Mesenchymal stem cell (in vitro differentiated cells and primary cell): Measurements from ENCODE around the gene OR1F1.
"Not testable (repeated sequence)": the region's sequence is repeated elsewhere in the genome, so short reads cannot be mapped to it uniquely, and the experiment has no call there.

ENCODE experiments used
- DNase-seq: peaks from one replicate; pipeline ENCODE4 v3.0.0-alpha.2; 2013
- H2AFZ ChIP-seq: one replicate; pipeline ENCODE4 v1.6.1; 2013; ENCODE audit warnings: low read depth, mild to moderate bottlenecking, control low read depth, inconsistent platforms, low read length, moderate library complexity
- H2AK5ac ChIP-seq: 2 replicates; pipeline ENCODE4 v1.6.1; 2013; ENCODE audit warnings: low read length, moderate library complexity, mild to moderate bottlenecking, inconsistent platforms; ENCODE audit not compliant: severe bottlenecking
- H2BK120ac ChIP-seq: one replicate; pipeline ENCODE4 v1.6.1; 2013; ENCODE audit warnings: low read depth, mild to moderate bottlenecking, inconsistent platforms, low read length, moderate library complexity
- H2BK12ac ChIP-seq, 2 experiments: one replicate each; pipeline ENCODE4 v1.6.1; 2013; ENCODE audit warnings: inconsistent platforms in 2 of 2, low read length in 2 of 2, mild to moderate bottlenecking in 2 of 2, moderate library complexity in 2 of 2, control low read depth in 1 of 2
- H2BK15ac ChIP-seq: one replicate; pipeline ENCODE4 v1.6.1; 2013; ENCODE audit warnings: mild to moderate bottlenecking, low read depth, inconsistent platforms; ENCODE audit not compliant: poor library complexity, severe bottlenecking
- H2BK5ac ChIP-seq: 2 replicates; pipeline ENCODE4 v1.6.1; 2013; ENCODE audit warnings: low read depth, mild to moderate bottlenecking, low read length, control low read depth, inconsistent platforms; ENCODE audit not compliant: poor library complexity, severe bottlenecking
- H3K14ac ChIP-seq, 2 experiments: one replicate each; pipeline ENCODE4 v1.6.1; 2013; ENCODE audit warnings: inconsistent platforms in 2 of 2, low read length in 2 of 2, control low read depth in 1 of 2, mild to moderate bottlenecking in 1 of 2, moderate library complexity in 1 of 2
- H3K18ac ChIP-seq, 2 experiments: one replicate each; pipeline ENCODE4 v1.6.1; 2013; ENCODE audit warnings: inconsistent platforms in 2 of 2, low read length in 2 of 2, control low read depth in 1 of 2, low read depth in 1 of 2, mild to moderate bottlenecking in 1 of 2
- H3K23ac ChIP-seq, 2 experiments: one replicate each; pipeline ENCODE4 v1.6.1; 2013; ENCODE audit warnings: inconsistent platforms in 2 of 2, low read length in 2 of 2, mild to moderate bottlenecking in 2 of 2, moderate library complexity in 2 of 2, control low read depth in 1 of 2
- H3K27ac ChIP-seq: 2 replicates; pipeline ENCODE4 v1.5.1; 2013; ENCODE audit warnings: mild to moderate bottlenecking, moderate library complexity, low read length, control low read depth, inconsistent platforms; ENCODE audit not compliant: poor library complexity, severe bottlenecking
- H3K27me3 ChIP-seq, 2 experiments: 2 replicates each; pipeline versions ENCODE4 v1.6.1 to v1.7.0; 2013; ENCODE audit warnings: low read length in 2 of 2, mild to moderate bottlenecking in 2 of 2, moderate library complexity in 2 of 2, control low read depth in 1 of 2, inconsistent platforms in 1 of 2; ENCODE audit not compliant: control insufficient read depth in 1 of 2, insufficient read depth in 1 of 2
- H3K36me3 ChIP-seq, 2 experiments: 2 replicates each; pipeline versions ENCODE4 v1.6.1 to v1.7.0; 2013; ENCODE audit warnings: low read length in 2 of 2, control low read depth in 1 of 2, inconsistent platforms in 1 of 2, low read depth in 1 of 2, mild to moderate bottlenecking in 1 of 2; ENCODE audit not compliant: insufficient read depth in 2 of 2, control insufficient read depth in 1 of 2
- H3K4ac ChIP-seq, 2 experiments: one replicate each; pipeline ENCODE4 v1.6.1; 2013; ENCODE audit warnings: inconsistent platforms in 2 of 2, low read length in 2 of 2, mild to moderate bottlenecking in 2 of 2, moderate library complexity in 2 of 2, control low read depth in 1 of 2, low read depth in 1 of 2
- H3K4me1 ChIP-seq: 2 replicates; pipeline ENCODE4 v1.6.1; 2013; ENCODE audit warnings: low read depth, low read length, control low read depth; ENCODE audit not compliant: control insufficient read depth, insufficient read depth
- H3K4me2 ChIP-seq: 2 replicates; pipeline ENCODE4 v1.6.1; 2013; ENCODE audit warnings: low read length, mild to moderate bottlenecking, inconsistent platforms; ENCODE audit not compliant: poor library complexity, severe bottlenecking
- H3K4me3 ChIP-seq, 2 experiments: 2 replicates each; pipeline versions ENCODE4 v1.5.1 to v1.7.0; 2013; ENCODE audit warnings: low read length in 2 of 2, mild to moderate bottlenecking in 2 of 2, control low read depth in 1 of 2, low read depth in 1 of 2; ENCODE audit not compliant: insufficient read depth in 1 of 2
- H3K79me1 ChIP-seq: replicated peaks from 2 replicates; pipeline ENCODE4 v1.6.1; 2013; ENCODE audit warnings: mild to moderate bottlenecking, control low read depth, low read length, inconsistent platforms; ENCODE audit not compliant: poor library complexity, severe bottlenecking
- H3K9ac ChIP-seq: 2 replicates; pipeline ENCODE4 v1.7.0; 2013; ENCODE audit warnings: mild to moderate bottlenecking, low read length, moderate library complexity
- H3K9me3 ChIP-seq: 2 replicates; pipeline ENCODE4 v1.7.0; 2013; ENCODE audit warnings: mild to moderate bottlenecking, low read length; ENCODE audit not compliant: control insufficient read depth
- H4K8ac ChIP-seq: one replicate; pipeline ENCODE4 v1.6.1; 2013; ENCODE audit warnings: inconsistent platforms, mild to moderate bottlenecking, low read length, moderate library complexity
- H4K91ac ChIP-seq: one replicate; pipeline ENCODE4 v1.6.1; 2013; ENCODE audit warnings: mild to moderate bottlenecking, low read length, inconsistent platforms
- whole genome bisulfite sequencing: methylation state at CpG from one replicate; pipeline ENCODE4 v1.1.7; 2013; ENCODE audit warnings: mixed read lengths; 5-methylcytosine and 5-hydroxymethylcytosine counted together

Gene OR1F1

GRCh38 chr16:3195975-3196374 is 8.0 kb downstream of the OR1F1 start:
- Histone ChIP-seq H2BK15ac (no peak overlapping the region), H3K4ac (no peak overlapping the region), H2AFZ (no peak overlapping the region), H3K27ac (no peak overlapping the region), H2BK120ac (no peak overlapping the region), H2AK5ac (no peak overlapping the region), H2BK12ac (no peak overlapping the region), H3K9ac (no peak overlapping the region), H4K8ac (no peak overlapping the region), H3K18ac (no peak overlapping the region), H3K27me3 (peaks cover 13 to 44% of the 10 kb centered on the region in 2 experiments), H4K91ac (no peak overlapping the region), H3K36me3 (no peaks in the 10 kb centered on the region), H3K79me1 (no peaks in the 10 kb centered on the region), H2BK5ac (no peak overlapping the region), H3K4me3 (no peak overlapping the region), H3K4me1 (peaks cover 5% of the 10 kb centered on the region), H3K14ac (no peak overlapping the region), H3K9me3 (peaks cover 7% of the 10 kb centered on the region), H3K23ac (no peak overlapping the region), H3K4me2 (no peak overlapping the region)
- WGBS = 58% methylated on average over 8 of the region's 10 CpGs
- DNase-seq = no peak

DNA sequence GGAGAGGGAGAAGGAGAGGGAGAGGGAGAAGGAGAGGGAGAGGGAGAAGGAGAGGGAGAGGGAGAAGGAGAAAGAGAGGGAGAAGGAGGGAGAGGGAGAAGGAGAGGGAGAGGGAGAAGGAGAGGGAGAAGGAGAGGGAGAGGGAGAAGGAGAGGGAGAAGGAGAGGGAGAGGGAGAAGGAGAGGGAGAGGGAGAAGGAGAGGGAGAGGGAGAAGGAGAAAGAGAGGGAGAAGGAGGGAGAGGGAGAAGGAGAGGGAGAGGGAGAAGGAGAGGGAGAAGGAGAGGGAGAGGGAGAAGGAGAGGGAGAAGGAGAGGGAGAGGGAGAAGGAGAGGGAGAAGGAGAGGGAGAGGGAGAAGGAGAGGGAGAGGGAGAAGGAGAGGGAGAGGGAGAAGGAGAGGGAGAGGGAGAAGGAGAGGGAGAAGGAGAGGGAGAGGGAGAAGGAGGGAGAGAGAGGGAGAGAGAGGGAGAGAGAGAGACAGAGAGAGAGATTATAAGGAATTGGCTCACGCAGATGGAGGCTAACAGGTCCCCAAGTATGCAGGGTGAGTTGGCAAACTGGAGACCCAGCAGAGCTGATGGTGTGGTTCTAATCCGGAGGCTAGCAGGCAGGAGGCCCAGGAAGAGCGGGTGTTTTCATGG is 9.8 kb downstream of the OR1F1 start:
- not testable (repeated sequence) for H2BK120ac ChIP-seq, H3K79me1 ChIP-seq, H2BK15ac ChIP-seq, H3K14ac ChIP-seq, H2AK5ac ChIP-seq, H2BK12ac ChIP-seq, H3K4me1 ChIP-seq, H2BK5ac ChIP-seq, H3K27ac ChIP-seq, H2AFZ ChIP-seq, H3K9ac ChIP-seq, H3K4me3 ChIP-seq, H3K36me3 ChIP-seq, H4K8ac ChIP-seq, H4K91ac ChIP-seq, H3K18ac ChIP-seq, H3K4me2 ChIP-seq, H3K23ac ChIP-seq, H3K9me3 ChIP-seq, H3K4ac ChIP-seq, DNase-seq
- WGBS = 76% methylated on average over 3 of the region's 3 CpGs
- H3K27me3 ChIP-seq = peaks cover 13 to 33% of the 10 kb centered on the region in 2 experiments

DNA sequence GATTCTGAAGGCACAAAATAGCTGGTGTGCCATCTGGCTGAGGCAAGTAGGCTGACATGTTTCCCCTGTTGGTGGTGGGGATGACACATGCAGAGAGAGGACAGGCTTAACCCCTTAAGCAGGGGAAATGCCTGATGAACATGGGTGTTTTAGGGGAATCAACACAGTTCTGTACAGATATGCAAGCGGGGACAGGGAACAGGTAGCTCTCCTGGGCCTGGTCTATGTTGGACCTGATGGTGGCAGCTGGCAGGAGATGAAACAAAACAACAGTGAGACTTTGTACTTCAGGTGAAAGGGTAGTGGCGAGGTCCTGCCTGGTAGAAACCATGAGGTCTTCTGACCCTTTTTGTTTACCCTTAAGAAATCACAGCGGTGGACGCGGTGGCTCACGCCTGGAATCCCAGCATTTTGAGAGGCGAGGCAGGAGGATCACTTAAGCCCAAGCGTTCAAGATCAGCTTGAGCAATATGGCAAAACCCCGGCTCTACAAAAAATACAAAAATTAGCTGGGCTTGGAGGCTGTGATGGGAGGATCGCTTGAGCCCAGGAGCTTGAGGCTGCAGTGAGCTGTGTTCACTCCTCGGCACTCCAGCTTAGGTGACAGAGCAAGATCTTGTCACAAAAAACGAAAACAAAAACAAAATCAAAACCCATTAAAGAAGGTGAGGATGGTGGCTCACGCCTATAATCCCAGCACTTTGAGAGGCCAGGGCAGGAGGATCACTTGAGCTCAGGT is 10.5 kb downstream of the OR1F1 start:
- Histone ChIP-seq H3K14ac (no peak overlapping the region), H2BK12ac (no peak overlapping the region), H2BK15ac (no peak overlapping the region), H2AFZ (no peak overlapping the region), H3K27me3 (peaks cover 13 to 26% of the 10 kb centered on the region in 2 experiments), H3K9ac (no peak overlapping the region), H3K27ac (no peak overlapping the region), H4K91ac (no peak overlapping the region), H4K8ac (no peak overlapping the region), H3K4me2 (no peak overlapping the region), H3K4ac (no peak overlapping the region), H3K36me3 (no peaks in the 10 kb centered on the region), H3K23ac (no peak overlapping the region), H3K79me1 (no peaks in the 10 kb centered on the region), H3K4me1 (no peaks in the 10 kb centered on the region), H3K9me3 (peaks cover 8% of the 10 kb centered on the region), H2BK120ac (no peak overlapping the region), H3K18ac (no peak overlapping the region), H2AK5ac (no peak overlapping the region), H2BK5ac (no peak overlapping the region), H3K4me3 (no peak overlapping the region)
- 84% methylated on average over 12 of the region's 13 CpGs for WGBS
- no peak for DNase-seq

DNA sequence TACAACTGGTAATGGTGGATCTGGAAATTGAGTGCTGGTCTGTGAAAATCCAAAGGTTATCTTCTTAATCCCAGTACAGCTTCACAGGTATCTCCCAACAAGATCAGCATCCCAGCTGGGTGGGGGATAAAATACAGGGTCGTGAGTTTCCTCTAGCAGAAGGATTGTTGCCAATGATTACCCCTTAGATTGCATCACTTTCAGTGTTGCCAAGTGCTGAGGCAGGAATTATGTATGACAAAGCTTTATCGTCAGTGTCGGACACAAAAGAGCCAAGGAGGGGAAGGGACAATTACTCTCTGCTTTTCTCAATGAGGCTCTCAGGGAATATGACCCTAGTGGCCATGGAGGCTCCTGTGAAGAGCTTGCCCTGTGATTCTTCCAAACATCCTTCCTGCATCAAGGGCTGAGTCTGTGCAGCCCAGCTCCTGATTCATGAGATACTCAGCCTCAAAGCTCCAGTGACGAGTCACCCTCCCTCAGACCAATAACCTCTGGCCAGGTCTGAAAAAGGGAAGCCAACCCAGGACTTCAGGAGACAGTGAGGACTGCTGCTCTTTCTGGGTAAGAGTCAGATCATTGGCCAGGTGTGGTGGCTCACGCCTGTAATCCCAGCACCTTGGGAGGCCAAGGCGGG is 15.0 kb downstream of the OR1F1 start:
- H3K9me3 ChIP-seq = peaks cover 23% of the 10 kb centered on the region
- H3K27ac ChIP-seq = no peak overlapping the region
- no peak overlapping the region for H3K18ac ChIP-seq
- H3K23ac ChIP-seq = no peak overlapping the region
- no peak overlapping the region for H2BK5ac ChIP-seq
- no peak overlapping the region for H3K4me2 ChIP-seq
- no peaks in the 10 kb centered on the region for H3K4me1 ChIP-seq
- no peak overlapping the region for H2BK15ac ChIP-seq
- H3K79me1 ChIP-seq = no peaks in the 10 kb centered on the region
- WGBS = 76% methylated on average over 5 of the region's 6 CpGs
- no peak overlapping the region for H2BK120ac ChIP-seq
- no peak overlapping the region for H4K91ac ChIP-seq
- H3K36me3 ChIP-seq = no peaks in the 10 kb centered on the region
- peaks cover 7 to 9% of the 10 kb centered on the region in 2 experiments for H3K27me3 ChIP-seq
- no peak overlapping the region for H3K4ac ChIP-seq
- H4K8ac ChIP-seq = no peak overlapping the region
- no peak overlapping the region for H3K14ac ChIP-seq
- no peak overlapping the region for H2BK12ac ChIP-seq
- no peak overlapping the region for H3K4me3 ChIP-seq
- no peak overlapping the region for H2AFZ ChIP-seq
- no peak for DNase-seq
- no peak overlapping the region for H2AK5ac ChIP-seq
- no peak overlapping the region for H3K9ac ChIP-seq
